D721Med (cell line): ENCODE data around the gene SFRP4.

Source experiments
- DNase-seq: peaks from one replicate; pipeline ENCODE4 v3.0.0; 2011; ENCODE audit warnings: low spot score; ENCODE audit not compliant: insufficient read length
- FAIRE-seq: peaks from 2 replicates; lab custom pipeline; 2011; peaks lifted over from hg19 to GRCh38; lab: Jason Lieb, UNC
- CTCF ChIP-seq: IDR thresholded peaks from 2 replicates; pipeline ENCODE4 v1.5.1; 2012; ENCODE audit warnings: mild to moderate bottlenecking, control low read depth; ENCODE audit not compliant: insufficient read depth; ENCODE audit errors: missing control alignments

Gene SFRP4

DNA sequence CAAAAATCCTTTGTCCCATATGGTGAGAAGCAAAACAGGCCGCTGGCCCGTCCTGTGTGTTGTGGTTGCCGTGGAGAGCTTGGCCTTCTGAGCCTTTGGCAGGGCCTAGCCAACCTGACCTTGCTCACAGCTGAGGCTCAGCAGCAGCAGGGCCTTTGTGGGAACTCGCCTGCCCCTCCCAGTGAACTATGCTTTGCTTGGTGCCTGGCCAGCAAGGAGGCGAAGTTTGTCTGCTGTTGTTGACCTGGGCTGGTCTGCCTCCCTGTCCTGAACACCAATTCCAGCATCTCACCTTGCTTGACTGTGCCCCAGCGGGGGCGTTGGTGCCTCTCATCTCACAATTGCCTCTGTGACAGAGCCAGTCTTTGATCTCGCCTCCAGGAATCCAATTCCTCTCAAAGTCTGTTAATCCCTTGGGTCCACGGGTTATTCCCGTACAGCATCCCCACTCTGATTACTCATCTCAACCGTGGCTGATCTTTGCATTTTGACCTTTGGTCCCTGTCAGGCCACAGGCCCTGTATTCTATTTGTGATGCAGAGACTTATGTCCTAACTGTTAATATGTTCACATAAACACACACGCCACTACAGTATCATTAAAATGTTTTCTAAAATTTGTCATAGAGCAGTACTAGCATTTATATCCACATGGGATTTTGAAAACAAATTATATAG lies 26.5 kb upstream of the SFRP4 start:
- TF ChIP-seq CTCF, result no peak
- no peak for DNase-seq
- FAIRE-seq, result no peak

DNA sequence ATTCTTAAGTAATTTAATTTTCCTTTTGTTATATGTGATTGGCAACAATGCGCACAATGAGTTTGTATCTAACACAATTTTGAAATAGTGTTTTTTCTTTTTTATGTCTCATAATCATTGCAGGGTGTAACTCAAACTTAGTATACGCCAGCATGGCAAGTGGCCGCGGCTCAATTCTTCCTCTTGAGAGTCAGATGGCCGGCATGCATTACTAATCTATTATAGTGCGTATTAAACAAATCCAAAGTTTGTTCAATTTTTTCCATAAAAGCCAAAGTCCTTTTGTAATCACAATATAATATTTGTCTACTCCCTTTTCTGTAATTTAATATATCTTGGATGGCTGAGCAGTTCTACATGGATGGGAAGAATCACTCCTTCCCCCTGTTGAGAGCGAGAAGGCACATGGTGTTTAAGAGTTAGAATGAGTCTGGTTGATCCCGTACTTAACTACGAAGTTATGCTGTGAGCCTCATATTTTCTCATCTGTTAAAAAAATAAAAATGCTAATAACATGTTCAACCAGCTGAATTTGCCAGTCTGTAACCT lies 16.5 kb upstream of the SFRP4 start:
- no peak for TF ChIP-seq CTCF
- DNase-seq, result no peak
- FAIRE-seq, result no peak

GRCh38 chr7:37932543-37932942 lies 15.9 kb upstream of the SFRP4 start:
- TF ChIP-seq CTCF, result no peak
- DNase-seq (no peak), FAIRE-seq (no peak)

- no peak for TF ChIP-seq CTCF
- DNase-seq (no peak), FAIRE-seq (no peak)
Observed at GRCh38 chr7:37930226-37930948, 13.8 kb upstream of the SFRP4 start.

DNA sequence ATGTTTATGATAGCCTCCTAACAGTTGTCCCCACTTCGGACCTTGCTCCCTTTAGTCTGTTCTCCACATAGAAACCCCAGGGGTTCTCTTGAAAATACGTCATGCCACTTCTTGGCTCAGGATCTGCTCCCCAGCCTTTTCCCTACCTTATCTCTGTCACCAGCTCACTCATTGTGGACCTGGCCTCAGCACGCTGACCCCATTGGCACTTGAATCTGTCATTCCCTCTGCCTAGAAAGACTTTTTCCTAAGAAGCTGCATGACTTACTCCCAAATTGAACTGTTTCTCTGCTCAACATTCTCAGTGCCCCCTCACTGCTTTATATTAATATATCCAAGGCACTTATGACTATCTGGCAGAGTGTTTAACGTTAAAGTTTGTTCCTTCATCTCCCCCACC lies 12.3 kb upstream of the SFRP4 start:
- DNase-seq (no peak), FAIRE-seq (no peak)
- no peak for TF ChIP-seq CTCF

GRCh38 chr7:37927773-37928444 lies 11.3 kb upstream of the SFRP4 start:
- FAIRE-seq (no peak), DNase-seq (no peak)
- no peak for TF ChIP-seq CTCF
